Stomach (tissue), 4 donors: Measurements from ENCODE around the gene NNMT.

Experiments
- EP300 ChIP-seq: sonication (generic); formaldehyde crosslinking; IDR thresholded peaks from one replicate; pipeline ENCODE4 v1.6.1; 2017; ENCODE audit warnings: antibody characterized with exemption
- POLR2A ChIP-seq, 4 donors: fragments of 450-650 bp; IDR thresholded peaks; one replicate each; pipeline ENCODE4 v1.6.1; 2016; ENCODE audit warnings: antibody characterized with exemption in 4 of 4, control low read depth in 2 of 4, mild to moderate bottlenecking in 1 of 4, moderate library complexity in 1 of 4
- POLR2AphosphoS5 ChIP-seq, 3 donors: sonication (generic); formaldehyde crosslinking; IDR thresholded peaks; one replicate each; pipeline ENCODE4 v1.6.1; 2016; ENCODE audit warnings: antibody characterized with exemption in 3 of 3
- TF ChIP-seq, protein P1 (sequence below), 7 experiments: fragments of 450-650 bp in 4 of 7; fragments of 200-600 bp in 3 of 7; sonication (generic) in 3 of 7; IDR thresholded peaks; one replicate each; pipeline ENCODE4 v1.5.1; 2016 to 2019; ENCODE audit warnings: antibody characterized with exemption in 7 of 7, control low read depth in 2 of 7, mild to moderate bottlenecking in 1 of 7

GRCh38 chr11:114281388-114281956 is 14.7 kb upstream of the NNMT start:
- no peak for TF ChIP-seq POLR2A (IDR thresholded peaks at IDR 0.05)
- no peak for TF ChIP-seq POLR2AphosphoS5 (IDR thresholded peaks at IDR 0.05)
- TF ChIP-seq, protein P1, sequence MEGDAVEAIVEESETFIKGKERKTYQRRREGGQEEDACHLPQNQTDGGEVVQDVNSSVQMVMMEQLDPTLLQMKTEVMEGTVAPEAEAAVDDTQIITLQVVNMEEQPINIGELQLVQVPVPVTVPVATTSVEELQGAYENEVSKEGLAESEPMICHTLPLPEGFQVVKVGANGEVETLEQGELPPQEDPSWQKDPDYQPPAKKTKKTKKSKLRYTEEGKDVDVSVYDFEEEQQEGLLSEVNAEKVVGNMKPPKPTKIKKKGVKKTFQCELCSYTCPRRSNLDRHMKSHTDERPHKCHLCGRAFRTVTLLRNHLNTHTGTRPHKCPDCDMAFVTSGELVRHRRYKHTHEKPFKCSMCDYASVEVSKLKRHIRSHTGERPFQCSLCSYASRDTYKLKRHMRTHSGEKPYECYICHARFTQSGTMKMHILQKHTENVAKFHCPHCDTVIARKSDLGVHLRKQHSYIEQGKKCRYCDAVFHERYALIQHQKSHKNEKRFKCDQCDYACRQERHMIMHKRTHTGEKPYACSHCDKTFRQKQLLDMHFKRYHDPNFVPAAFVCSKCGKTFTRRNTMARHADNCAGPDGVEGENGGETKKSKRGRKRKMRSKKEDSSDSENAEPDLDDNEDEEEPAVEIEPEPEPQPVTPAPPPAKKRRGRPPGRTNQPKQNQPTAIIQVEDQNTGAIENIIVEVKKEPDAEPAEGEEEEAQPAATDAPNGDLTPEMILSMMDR (IDR thresholded peaks at IDR 0.05) = no peak
- no peak for TF ChIP-seq EP300
